ENCODE measurements around the gene TRIM72. TPM values are rescaled to one million over a fixed set of nuclear protein-coding genes. Genes with fewer than 3 reads are reported as not detected.

TRIM72 gene
- total and polyA plus RNA-seq, 8 donors = under 0.01 to 0.12 (median 0.02) TPM; not detected in 5

GRCh38 chr16:31186930-31187807 lies 26.8 kb upstream of the TRIM72 start:
- no peak for FAIRE-seq
- WGBS, 2 donors = 85 to 90% methylated on average over 10 of the region's 10 CpGs
- H3K4me1 ChIP-seq = peaks cover 3 to 10% (median 8%) of the 10 kb centered on the region in 3 donors
- H3K9me3 ChIP-seq = no peaks in the 10 kb centered on the region
- no peak for DNase-seq
- no peak overlapping the region for H3K27ac ChIP-seq
- H3K27me3 ChIP-seq = no peaks in the 10 kb centered on the region
- intact Hi-C loops (cut with DNase I) = no loop called here
- TF ChIP-seq, protein P1, sequence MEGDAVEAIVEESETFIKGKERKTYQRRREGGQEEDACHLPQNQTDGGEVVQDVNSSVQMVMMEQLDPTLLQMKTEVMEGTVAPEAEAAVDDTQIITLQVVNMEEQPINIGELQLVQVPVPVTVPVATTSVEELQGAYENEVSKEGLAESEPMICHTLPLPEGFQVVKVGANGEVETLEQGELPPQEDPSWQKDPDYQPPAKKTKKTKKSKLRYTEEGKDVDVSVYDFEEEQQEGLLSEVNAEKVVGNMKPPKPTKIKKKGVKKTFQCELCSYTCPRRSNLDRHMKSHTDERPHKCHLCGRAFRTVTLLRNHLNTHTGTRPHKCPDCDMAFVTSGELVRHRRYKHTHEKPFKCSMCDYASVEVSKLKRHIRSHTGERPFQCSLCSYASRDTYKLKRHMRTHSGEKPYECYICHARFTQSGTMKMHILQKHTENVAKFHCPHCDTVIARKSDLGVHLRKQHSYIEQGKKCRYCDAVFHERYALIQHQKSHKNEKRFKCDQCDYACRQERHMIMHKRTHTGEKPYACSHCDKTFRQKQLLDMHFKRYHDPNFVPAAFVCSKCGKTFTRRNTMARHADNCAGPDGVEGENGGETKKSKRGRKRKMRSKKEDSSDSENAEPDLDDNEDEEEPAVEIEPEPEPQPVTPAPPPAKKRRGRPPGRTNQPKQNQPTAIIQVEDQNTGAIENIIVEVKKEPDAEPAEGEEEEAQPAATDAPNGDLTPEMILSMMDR (IDR thresholded peaks at IDR 0.05) = no peak
- H3K4me3 ChIP-seq = no peak overlapping the region
- H3K36me3 ChIP-seq = peaks cover 22 to 91% (median 73%) of the 10 kb centered on the region in 3 donors
- ATAC-seq = no peak

GRCh38 chr16:31187808-31188189 lies 26.1 kb upstream of the TRIM72 start:
- no peak overlapping the region for H3K27ac ChIP-seq
- H3K36me3 ChIP-seq = peaks cover 22 to 93% (median 78%) of the 10 kb centered on the region in 3 donors
- H3K9me3 ChIP-seq = no peaks in the 10 kb centered on the region
- no peak for ATAC-seq
- TF ChIP-seq, protein P1 (IDR thresholded peaks at IDR 0.05) = no peak
- 86 to 92% methylated on average over 8 of the region's 8 CpGs for WGBS, 2 donors
- H3K27me3 ChIP-seq = no peaks in the 10 kb centered on the region
- intact Hi-C loops (cut with DNase I) = no loop called here
- FAIRE-seq = no peak
- no peak overlapping the region for H3K4me3 ChIP-seq
- DNase-seq = no peak
- peaks cover 0 to 4% (median 2%) of the 10 kb centered on the region in 3 donors for H3K4me1 ChIP-seq

- DNase-seq (no peak), FAIRE-seq (no peak), ATAC-seq (no peak)
- WGBS, 2 donors = 85 to 90% methylated on average over 3 of the region's 3 CpGs
- H3K4me1 ChIP-seq = no peaks in the 10 kb centered on the region
- TF ChIP-seq, protein P1 (IDR thresholded peaks at IDR 0.05) = no peak
- no peak overlapping the region for H3K27ac ChIP-seq
- H3K27me3 ChIP-seq = no peaks in the 10 kb centered on the region
- no peak overlapping the region for H3K4me3 ChIP-seq
- H3K9me3 ChIP-seq = no peaks in the 10 kb centered on the region
- intact Hi-C loops (cut with DNase I) = no loop called here
- H3K36me3 ChIP-seq = peaks cover 22 to 91% (median 83%) of the 10 kb centered on the region in 3 donors
Measured at GRCh38 chr16:31188450-31189411, 25.2 kb upstream of the TRIM72 start.

GRCh38 chr16:31189412-31189778 lies 24.5 kb upstream of the TRIM72 start:
- Histone ChIP-seq H3K27ac (no peak overlapping the region), H3K36me3 (peaks cover 22 to 91% (median 83%) of the 10 kb centered on the region in 3 donors), H3K4me1 (no peaks in the 10 kb centered on the region), H3K9me3 (no peaks in the 10 kb centered on the region), H3K4me3 (no peak overlapping the region), H3K27me3 (no peaks in the 10 kb centered on the region)
- ATAC-seq (no peak), DNase-seq (no peak), FAIRE-seq (no peak)
- TF ChIP-seq, protein P1 (IDR thresholded peaks at IDR 0.05) = no peak
- 78 to 79% methylated on average over 2 of the region's 2 CpGs for WGBS, 2 donors
- intact Hi-C loops (cut with DNase I) = no loop called here
